ENCODE measurements around the gene PHETA2. TPM values are rescaled to one million over a fixed set of nuclear protein-coding genes. Genes with fewer than 3 reads are reported as not detected.
"Not testable (repeated sequence)": the region's sequence is repeated elsewhere in the genome, so short reads cannot be mapped to it uniquely, and the experiment has no call there.

The PHETA2 gene
- polyA plus RNA-seq, 1 experiment = 10.6 TPM

DNA sequence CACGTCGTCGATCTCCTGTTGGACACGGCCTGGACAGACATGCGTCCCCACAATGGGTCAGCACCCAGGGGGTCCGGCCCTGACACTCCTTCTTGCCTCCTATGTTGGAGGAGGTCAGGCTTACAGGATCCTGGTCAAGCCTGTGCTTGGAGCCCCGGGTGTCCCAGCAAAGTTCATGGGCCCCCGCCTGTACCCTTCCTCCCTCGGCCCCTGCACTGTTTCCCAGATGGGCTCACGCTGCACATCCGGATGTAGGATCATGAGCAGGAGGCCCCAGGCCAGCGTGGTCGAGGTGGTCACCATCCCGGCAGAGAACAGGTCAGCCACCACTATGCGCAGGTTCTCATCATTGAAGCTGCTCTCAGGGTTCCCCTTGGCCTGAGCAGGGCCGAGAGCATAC, 53.6 kb downstream of the PHETA2 start:
- no peak for DNase-seq (ENCODE audit: low read depth, low spot score)
- TF ChIP-seq, protein P1, sequence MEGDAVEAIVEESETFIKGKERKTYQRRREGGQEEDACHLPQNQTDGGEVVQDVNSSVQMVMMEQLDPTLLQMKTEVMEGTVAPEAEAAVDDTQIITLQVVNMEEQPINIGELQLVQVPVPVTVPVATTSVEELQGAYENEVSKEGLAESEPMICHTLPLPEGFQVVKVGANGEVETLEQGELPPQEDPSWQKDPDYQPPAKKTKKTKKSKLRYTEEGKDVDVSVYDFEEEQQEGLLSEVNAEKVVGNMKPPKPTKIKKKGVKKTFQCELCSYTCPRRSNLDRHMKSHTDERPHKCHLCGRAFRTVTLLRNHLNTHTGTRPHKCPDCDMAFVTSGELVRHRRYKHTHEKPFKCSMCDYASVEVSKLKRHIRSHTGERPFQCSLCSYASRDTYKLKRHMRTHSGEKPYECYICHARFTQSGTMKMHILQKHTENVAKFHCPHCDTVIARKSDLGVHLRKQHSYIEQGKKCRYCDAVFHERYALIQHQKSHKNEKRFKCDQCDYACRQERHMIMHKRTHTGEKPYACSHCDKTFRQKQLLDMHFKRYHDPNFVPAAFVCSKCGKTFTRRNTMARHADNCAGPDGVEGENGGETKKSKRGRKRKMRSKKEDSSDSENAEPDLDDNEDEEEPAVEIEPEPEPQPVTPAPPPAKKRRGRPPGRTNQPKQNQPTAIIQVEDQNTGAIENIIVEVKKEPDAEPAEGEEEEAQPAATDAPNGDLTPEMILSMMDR (IDR thresholded peaks at IDR 0.05; ENCODE audit: low read depth, low read length) = no peak
- H3K9me3 ChIP-seq (ENCODE audit: control insufficient read depth, insufficient read depth, low read length) = peaks cover 20% of the 10 kb centered on the region
- peaks cover 2% of the 10 kb centered on the region for H3K27me3 ChIP-seq (ENCODE audit: control insufficient read depth, insufficient read depth, low read length)
- no peak overlapping the region for H3K4me3 ChIP-seq (ENCODE audit: low read depth, low read length)
- CTCF ChIA-PET = no interaction called here
- POLR2A ChIA-PET = no interaction called here
- no peak overlapping the region for H3K27ac ChIP-seq (ENCODE audit: low read depth, low read length)

DNA sequence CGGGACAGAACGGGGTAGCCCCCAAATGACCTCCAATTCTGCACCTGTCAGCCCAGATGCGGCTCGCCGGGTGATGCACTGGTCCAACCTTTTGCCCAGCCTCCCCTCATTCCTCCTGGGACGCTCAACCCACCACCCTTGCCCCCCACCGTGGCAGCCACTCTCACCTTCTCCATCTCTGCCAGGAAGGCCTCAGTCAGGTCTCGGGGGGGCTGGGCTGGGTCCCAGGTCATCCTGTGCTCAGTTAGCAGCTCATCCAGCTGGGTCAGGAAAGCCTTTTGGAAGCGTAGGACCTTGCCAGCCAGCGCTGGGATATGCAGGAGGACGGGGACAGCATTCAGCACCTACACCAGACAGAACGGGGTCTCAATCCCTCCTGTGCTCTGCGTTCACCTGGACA, 54.0 kb downstream of the PHETA2 start:
- DNase-seq (ENCODE audit: low read depth, low spot score); POLR2A ChIA-PET; H3K27ac ChIP-seq (ENCODE audit: low read depth, low read length); H3K4me3 ChIP-seq (ENCODE audit: low read depth, low read length); H3K27me3 ChIP-seq (ENCODE audit: control insufficient read depth, insufficient read depth, low read length); CTCF ChIA-PET: not testable (repeated sequence)
- peaks cover 21% of the 10 kb centered on the region for H3K9me3 ChIP-seq (ENCODE audit: control insufficient read depth, insufficient read depth, low read length)

Small RNA genes lying within 50 kb of the gene (small RNA-seq; reads per million reads assigned to genes)
- not detected for gene SNORD13P1 (ENCODE audit: insufficient read length, low read depth)

Other genes with a start within 250 kb of the PHETA2 start
- 31.7 and 39.1 TPM in 2 replicates for gene SREBF2, start 241.1 kb upstream of the PHETA2 start, polyA plus RNA-seq (2011; rRNA removed)
- gene SHISA8, start 159.2 kb upstream of the PHETA2 start, polyA plus RNA-seq (2011; rRNA removed) = not detected in 2 replicates
- gene TNFRSF13C, start 147.4 kb upstream of the PHETA2 start, polyA plus RNA-seq (2011; rRNA removed) = 0.06 and 0.07 TPM in 2 replicates
- gene CENPM, start 127.1 kb upstream of the PHETA2 start, polyA plus RNA-seq (2011; rRNA removed) = 5.1 and 6.8 TPM in 2 replicates
- gene SEPTIN3, start 104.8 kb upstream of the PHETA2 start, polyA plus RNA-seq (2011; rRNA removed) = 0.22 and 0.24 TPM in 2 replicates
- 0.11 and 0.21 TPM in 2 replicates for gene WBP2NL, start 75.5 kb upstream of the PHETA2 start, polyA plus RNA-seq (2011; rRNA removed)
- 35.2 and 46.4 TPM in 2 replicates for gene NAGA, start 3.4 kb upstream of the PHETA2 start, polyA plus RNA-seq (2011; rRNA removed)
- gene SMDT1, start 5.5 kb downstream of the PHETA2 start, polyA plus RNA-seq (2011; rRNA removed) = 25.6 and 28.9 TPM in 2 replicates
- 90.4 and 103 TPM in 2 replicates for gene NDUFA6, start 16.5 kb downstream of the PHETA2 start, polyA plus RNA-seq (2011; rRNA removed)
- 0.15 and 0.37 TPM in 2 replicates for gene CYP2D6, start 56.6 kb downstream of the PHETA2 start, polyA plus RNA-seq (2011; rRNA removed)
- 14.1 TPM in 2 replicates for gene TCF20, start 196.4 kb downstream of the PHETA2 start, polyA plus RNA-seq (2011; rRNA removed)